ENCODE data around the gene C1orf198.
A peak's percentile ranks its signal among the peaks of the same experiment; 100 is the strongest.

The C1orf198 gene, protein sequence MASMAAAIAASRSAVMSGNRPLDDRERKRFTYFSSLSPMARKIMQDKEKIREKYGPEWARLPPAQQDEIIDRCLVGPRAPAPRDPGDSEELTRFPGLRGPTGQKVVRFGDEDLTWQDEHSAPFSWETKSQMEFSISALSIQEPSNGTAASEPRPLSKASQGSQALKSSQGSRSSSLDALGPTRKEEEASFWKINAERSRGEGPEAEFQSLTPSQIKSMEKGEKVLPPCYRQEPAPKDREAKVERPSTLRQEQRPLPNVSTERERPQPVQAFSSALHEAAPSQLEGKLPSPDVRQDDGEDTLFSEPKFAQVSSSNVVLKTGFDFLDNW

DNA sequence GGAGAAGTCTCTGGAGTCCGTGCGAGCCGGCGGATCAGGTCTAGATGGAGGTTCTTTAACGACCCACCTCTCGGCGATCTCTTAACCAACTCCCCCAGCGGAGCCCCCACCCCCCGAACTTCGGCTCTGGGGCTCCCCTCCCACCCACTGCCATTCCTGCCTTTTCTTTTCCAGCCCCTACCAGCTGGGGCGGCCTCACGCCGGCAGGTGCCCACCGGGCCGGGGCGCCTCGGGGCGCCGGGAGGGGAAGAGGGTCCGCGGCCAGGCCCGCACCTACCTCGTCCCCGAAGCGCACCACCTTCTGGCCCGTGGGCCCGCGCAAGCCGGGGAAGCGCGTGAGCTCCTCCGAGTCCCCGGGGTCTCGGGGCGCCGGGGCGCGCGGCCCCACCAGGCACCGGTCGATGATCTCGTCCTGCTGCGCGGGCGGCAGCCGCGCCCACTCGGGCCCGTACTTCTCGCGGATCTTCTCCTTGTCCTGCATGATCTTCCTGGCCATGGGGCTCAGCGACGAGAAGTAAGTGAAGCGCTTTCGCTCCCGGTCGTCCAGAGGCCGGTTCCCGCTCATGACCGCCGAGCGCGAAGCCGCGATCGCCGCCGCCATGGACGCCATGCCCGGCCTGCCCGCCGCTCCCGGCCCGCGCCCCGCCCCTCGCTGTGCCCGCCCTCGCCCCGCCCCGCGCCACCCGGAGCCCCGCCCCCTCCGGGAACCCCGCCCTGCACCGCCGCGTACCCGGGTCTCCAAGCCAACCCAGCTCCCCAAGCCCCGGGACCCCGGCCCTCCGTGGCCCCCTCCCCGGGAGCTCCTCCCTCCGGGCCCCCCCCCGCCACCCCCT lies at the start of gene C1orf198:
Gene C1orf198 (minus strand): TSS at position 619 of the 833 bp plus-strand sequence. CDS start 9 bp downstream, at position 610.
- DNase-seq (ENCODE audit: low read depth): peak; percentile 70

DNA sequence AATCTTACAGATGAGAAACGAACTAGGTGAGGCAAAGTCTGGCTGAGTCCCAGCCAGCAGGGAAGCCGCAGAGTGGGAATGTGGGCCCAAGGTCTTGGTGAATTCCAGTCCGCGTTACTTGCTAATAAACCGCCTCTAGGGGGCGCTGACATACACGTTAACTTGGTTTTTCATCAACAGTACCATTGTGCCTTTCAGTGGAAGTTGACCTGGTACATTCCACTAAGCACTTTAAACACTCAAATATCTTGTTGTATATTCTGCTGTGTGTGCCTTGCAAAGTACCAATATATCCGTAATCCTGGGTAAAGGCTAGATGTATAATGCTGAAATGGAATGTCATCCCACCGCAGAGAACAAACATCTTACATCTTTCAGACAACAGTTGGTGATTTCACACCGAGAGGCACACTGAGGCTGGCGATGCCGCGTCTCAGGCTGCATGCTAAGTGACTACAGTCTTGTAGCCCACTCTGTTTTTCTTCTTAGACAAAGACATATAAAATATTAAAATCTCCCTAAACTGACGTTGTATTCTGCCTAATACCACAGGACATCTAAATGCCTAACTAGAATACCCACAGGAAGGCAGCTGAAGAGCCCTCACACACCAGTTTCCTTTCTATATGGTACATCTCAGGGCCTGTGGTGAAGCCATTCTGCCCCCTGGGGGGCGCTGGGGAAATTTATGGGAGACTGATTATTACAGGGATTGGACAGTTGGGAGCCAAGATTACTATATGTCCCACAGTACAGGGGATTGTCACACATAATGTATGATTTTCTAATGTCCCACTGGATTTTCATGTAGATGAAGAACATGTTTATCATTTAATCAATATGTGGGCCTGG lies 49.2 kb upstream of the C1orf198 start:
- DNase-seq (ENCODE audit: low read depth): peak; percentile 50

DNA sequence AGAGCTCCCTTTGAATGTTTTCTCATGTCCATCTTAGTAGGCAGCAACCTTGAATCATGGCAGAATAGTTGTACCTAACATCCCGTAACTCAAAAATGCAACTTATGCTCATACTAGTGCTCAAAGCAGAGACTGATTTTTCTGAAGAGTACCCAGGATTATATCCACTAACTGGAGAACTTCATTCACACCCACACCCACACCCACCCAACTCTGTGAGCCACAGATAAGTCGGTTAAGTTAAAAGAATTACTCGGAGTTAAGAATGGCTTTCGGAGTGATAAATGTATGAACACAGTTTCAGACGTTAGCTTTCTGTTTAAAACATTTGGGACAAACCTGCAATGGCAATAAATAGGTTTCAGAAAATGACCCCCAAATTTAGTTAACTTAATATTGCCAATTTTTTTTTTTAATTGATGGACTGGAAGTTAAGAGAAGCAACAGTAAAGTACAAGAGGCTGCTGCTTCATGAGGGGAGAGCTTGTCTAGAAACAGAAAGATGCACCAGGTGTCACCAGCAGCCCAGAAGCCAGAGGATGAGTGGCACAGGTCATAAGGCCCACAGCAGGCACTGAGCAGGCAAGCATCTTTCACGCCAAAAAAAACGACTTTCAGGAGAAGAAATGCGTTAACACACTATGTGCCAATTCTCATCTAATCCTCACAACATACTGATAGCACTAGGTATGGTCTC lies 48.4 kb upstream of the C1orf198 start:
- DNase-seq (ENCODE audit: low read depth): no peak

DNA sequence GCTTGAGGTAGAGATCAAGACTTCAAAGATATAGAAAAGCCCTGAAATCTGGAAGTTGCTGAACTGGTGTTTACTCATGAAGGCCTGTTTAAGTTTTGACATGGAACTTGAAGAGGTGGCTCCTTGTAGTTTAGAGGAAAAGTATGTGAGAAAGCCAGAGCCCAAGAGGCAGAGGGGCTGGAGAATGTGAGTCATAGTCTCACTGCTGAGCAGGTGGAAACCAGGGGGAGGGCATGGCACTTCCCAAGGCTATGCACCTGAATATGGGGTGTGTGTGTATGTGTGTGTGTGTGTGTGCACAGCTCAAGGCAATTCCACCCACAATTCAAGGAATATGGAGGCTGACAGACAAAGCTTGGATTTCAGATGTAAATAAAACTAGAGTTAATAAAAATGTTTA lies 46.8 kb upstream of the C1orf198 start:
- no peak for DNase-seq (ENCODE audit: low read depth)

DNA sequence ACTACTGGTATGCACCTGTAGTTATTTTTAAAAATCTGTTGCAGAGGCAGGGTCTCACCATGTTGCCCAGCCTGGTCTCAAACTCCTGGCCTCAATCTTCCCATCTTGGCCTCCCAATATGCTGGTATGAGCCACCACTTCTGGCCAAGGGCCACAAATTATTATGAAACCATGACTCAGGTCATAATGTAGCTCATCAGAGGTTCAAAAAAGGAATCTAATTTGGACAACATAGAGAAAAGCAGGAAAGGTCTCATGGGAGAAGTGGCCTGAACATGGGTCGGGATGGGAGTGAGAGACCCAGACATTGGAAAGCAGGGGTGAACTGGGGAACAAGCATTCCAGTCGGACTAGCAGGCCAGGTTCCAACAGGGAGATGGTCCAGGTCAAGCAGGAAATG lies 45.2 kb upstream of the C1orf198 start:
- DNase-seq (ENCODE audit: low read depth): no peak

DNA sequence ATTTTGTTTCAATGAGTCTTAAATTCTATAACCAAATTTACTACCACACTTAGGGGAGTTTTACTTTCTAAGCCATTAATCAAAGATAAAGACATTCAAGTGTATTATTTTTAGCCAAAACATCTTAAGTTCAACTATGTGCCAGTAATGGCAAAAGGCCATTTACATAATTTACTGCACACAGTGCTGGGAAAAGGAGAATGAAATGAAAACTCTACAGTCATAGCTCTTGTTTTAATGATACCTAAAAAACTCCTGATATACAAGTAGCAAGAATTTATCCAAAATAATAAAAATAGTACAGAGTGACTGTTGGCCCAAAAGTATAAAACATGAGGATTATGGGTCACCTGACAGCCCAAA lies 42.4 kb upstream of the C1orf198 start:
- DNase-seq (ENCODE audit: low read depth): no peak

DNA sequence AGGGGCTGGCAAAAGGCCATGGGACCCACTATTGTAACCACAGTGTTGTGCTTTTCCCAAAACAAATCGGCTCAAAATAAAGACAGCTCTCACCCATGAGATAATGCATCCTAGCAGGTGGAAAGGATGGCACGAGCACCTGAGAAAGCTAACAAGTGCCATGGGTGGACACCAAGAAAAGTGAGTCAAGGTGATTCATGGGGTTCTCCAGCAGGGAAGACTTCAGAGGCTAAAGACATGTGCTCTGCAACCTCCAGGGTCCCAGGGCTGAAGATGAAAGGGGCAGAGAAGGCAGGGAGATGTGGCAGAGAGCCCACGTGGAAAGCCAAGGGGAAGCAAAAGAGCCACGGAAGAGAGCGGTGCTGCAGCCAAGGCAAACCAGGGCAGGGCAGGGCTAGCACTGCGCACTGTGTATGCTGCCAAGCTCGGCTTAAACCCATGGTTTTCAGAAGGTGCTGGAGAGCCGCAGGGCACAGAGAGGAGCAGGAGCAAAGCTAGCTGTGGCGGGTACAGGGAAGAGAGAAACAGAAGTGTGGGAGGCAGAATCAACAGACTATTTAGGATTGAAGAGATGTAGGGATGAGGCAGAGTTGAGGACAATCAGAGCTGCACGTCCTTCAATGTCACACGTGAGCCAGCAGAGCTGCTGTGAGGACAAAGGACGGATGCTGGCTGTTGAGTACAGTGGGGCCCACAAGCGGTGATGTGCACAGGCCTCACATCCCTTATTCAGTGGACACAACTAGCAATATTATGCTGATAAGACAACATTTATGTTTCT lies 41.8 kb upstream of the C1orf198 start:
- no peak for DNase-seq (ENCODE audit: low read depth)

DNA sequence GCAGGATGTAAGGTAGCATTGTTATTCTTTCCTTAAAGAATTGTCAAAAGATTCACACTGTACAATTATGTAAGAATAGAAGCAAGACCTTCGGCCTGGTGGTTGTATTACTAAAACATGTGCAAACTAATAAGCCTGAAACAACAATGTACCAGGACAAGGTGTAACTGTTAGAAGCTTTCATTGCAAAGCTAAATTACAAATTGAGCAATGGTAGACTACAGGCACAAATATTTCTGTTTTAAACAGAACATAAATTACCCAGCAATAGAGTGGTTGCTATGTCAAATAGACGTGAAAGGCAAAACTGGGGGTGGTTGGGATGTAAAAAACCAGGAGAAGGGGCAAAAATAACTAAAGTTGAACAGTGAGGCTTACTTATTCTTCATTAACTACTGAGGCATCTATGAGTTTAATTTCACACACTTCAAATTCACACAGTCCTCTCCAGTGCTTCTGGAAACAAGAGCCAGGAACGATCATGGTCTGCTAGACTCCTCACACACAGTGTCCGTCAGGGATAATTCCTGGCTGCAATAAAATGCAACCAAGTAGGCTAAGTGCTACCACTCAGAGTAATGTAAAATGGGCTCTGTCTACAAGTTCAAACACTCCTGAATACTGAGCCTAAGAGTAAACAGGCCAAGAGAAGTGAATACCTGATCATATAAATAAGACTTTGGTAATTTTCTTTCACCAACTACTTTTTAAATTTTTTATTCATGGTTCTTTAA lies 39.3 kb upstream of the C1orf198 start:
- DNase-seq (ENCODE audit: low read depth): no peak

DNA sequence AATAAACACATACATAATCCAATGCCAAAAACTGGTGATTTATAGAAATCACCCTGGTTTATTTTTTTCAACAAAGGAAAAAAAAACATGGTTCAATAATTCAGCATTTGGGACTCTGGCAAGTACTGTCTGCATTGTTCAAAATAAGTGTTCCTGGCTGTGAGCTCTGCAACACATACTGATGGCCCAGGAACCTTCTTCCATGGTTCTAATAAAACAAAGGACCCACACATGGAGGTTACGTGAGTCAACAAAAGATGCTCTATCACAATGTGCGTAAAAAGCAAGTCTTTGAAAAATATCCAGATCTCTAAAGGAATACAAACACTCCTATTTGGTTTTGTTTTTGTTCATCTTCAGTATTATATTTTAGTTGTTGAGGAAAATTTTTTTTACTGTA lies 37.9 kb upstream of the C1orf198 start:
- DNase-seq (ENCODE audit: low read depth): no peak

DNA sequence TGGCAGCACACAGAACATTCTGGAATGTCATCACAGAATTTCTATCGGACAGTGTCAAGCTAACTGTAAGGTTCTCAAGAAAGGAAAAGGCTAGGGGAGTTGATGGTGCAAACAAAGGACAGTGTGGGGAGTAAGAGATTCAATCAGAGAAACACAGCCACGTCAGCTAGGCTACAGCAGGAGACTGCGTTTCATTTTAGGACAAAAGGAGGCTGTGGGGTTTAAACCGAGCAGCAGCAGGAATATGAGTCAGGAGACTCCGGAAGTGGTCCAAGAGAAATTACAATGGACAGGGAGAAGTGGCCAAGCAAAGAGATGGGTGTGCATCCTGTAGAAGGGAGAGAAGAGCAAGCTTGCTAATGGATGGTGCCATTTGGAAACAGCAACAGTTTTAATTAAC lies 37.4 kb upstream of the C1orf198 start:
- no peak for DNase-seq (ENCODE audit: low read depth)

DNA sequence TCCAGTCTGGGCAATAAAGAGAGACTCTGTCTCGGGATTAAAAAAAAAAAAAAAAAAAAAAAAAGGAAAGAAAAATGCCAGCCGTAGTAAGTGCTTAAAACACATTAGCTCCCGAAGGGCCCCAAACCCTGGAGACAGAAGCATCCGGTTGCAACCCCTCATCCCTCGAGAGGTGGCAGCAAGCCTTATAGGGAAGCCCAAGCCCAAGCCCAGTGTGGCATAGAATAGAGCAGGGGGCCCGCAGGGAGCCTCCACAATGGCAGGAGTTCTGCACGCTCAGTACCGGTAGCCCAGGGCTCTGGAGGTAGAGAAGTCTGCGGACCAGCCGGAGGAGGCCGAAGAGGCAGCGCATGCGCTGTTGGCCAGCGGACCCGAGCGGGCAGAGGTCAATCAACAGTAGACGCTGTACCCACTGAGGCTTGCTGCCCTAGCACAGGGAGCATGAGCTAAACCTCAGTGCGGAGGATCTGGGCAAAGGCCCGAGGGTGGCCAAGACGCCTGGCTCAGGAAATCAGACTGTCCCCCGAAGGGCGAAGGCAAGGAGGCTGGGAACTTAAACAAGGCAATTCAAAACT lies 34.1 kb upstream of the C1orf198 start:
- no peak for DNase-seq (ENCODE audit: low read depth)

DNA sequence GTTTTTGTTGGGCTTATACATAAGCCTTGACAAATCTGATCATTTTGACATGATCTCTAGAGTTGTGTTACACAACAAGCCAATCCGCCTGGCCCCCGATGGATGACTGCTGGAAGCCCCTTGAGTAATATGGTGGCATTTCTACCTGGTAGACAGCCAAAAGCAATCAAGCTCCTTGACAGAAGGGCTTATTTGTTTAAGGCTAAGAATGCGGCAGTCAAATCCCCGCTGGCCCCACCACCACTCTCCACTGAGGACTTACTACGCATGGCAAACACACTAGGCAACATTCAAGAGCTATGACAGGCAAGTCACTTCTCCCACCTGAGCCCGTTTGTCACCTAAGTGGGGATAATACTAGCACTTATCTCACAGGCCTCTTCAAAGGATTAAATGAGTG lies 33.4 kb upstream of the C1orf198 start:
- no peak for DNase-seq (ENCODE audit: low read depth)

DNA sequence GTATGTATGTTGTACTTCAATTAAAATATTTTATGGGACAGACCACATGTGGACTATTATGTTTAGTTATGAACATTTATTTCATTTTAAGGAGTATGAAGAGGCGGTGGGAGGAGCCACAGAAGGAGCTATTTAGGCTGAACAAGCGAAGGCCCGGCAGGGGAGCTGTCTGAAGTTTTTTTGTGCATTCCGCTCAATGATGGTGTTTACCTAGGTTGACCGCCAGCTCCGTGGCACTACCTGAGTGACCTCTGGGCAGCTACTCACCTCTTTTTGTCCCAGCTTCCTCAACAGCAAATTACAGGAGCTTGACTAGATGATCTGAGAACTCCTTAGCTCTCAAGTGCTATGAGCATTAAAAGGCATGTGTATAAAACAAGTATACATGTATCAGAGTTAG lies 32.7 kb upstream of the C1orf198 start:
- no peak for DNase-seq (ENCODE audit: low read depth)

DNA sequence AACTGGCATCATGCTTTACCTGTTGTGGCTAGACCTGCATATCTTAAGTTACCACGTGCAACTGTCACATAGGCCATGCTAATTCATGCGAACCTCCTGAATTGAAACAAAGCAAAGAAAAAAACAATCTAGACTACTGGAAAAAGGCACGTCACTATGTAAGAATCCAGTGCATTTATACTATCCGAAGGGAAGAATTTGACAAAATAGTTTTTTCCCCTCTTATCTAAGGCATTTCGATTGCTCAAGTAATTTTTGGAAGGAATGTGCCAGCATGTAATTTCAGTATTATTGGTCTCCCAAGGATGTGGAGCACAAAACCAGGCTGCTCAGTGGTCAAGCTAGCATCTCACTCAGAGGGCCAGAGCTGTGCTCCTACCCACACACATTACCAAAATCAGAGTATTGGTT lies 31.5 kb upstream of the C1orf198 start:
- DNase-seq (ENCODE audit: low read depth): no peak

DNA sequence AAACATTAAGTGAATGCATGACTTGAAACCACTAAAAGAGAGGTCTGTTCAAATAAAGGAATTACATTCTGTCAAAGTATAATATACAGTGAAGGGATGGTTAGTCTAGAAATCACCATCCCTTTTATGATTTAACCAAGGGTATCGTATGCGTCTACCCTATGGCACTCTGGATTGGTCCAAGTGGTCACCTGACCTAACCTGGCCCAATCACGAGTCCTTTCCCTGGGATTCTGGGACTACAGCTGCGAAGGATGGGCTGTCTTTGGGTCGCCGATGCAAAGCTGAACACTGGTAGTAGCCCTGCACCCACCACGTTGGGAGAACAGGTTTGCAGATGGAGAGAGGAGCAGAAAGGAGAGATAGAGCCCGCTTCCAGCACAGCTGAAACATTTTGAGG lies 30.4 kb upstream of the C1orf198 start:
- DNase-seq (ENCODE audit: low read depth): no peak

DNA sequence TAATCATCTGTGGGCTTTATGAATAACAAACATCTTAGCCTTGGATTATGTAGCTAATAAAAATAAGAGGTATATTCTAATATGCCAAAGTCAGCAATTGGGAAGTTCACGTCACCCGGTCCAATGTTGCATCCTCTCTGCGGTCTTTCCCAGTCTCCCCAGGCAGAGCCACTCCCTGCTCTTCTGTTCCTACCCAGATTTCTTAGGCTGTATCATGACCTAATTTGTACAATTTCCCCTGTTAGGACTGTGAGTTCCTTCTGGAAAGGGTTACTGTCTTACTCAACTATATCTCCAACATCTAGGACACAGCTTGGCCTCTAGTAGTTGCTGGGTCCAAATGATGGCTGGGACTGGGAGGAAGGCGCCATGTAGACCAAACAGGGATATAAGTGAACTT lies 29.8 kb upstream of the C1orf198 start:
- DNase-seq (ENCODE audit: low read depth): no peak

DNA sequence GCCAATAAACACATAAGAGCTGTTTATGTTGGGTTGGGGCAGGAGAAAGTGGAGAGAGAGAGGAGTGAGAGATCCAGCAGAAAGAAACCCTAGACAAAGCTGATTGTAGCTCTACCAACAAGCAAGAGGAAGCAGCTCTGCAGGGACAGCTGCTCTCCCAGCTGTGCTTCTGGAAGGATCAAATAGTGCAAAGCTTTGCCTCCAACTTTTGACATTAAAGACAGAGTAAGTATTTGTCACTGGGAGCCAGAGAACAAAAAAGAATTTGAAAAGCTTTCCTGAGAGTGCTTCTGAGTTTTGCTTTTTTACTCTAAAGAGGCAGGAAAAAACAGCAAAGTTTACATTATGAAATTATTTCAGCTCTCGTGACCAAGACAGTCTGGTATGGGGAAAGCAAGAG lies 28.5 kb upstream of the C1orf198 start:
- DNase-seq (ENCODE audit: low read depth): no peak

DNA sequence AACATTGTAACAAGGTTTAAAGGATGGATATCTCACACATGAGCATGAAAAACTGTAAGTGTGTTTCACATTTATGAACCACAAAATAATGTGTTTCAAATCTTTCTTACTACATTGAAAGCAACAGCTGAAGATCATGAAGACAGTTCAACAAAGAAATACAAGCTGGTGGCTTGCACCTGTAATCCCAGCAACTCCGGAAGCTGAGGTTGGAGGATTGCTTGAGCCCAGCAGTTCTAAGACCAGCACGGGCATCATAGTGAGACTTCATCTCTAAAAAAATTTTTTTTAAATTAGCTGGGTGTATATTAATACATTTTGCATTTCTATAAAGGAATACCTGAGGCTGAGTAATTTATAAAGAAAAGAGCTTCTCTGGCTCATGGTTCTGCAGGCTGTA lies 27.1 kb upstream of the C1orf198 start:
- DNase-seq (ENCODE audit: low read depth): no peak

DNA sequence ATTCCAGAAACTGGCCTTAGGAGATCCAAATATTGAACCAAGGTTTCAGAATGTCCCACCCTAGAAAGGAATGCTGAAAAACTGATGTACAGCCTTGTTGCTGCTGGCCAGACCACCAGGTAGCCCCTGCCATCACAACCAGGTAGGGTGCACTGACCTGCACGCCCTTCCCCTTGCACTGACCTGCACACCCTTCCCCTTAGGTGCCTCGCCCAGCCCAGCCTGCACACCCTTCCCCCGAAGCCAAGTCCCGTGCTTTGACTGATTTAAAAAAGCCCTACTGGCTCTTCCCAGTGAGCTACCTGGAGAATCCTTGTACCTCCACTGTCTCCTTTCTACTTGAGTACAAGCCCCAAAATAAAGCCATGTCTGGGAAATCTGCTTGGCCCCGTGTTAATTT lies 26.3 kb upstream of the C1orf198 start:
- no peak for DNase-seq (ENCODE audit: low read depth)

DNA sequence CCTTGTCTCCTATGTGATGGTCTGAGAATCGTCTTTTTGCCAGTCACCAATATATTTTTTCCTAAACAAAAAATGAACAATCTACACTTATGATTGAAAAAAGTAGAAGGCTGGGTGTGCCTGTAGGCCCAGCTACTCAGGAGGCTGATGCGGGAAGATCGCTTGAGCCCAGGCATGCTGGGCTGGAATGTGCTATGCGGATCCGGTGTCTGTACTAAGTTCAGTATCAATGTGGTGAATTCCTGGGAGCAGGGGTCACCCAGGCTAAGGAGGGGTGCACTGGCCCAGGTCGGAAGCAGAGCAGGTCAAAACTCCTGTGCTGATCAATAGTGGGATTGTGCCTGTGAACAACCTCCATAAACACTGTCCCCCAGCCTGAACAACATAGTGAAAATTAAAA lies 25.7 kb upstream of the C1orf198 start:
- DNase-seq (ENCODE audit: low read depth): no peak

All from activated T-helper 9 cell treated with anti-CD3 and anti-CD28 coated beads, Interleukin-2, amount 50 U/mL, for 16 hours (primary cell).